CD4-positive, CD25-positive, alpha-beta regulatory T cell (primary cell): Measurements from ENCODE around the gene TRIP12. TPM values are rescaled to one million over a fixed set of nuclear protein-coding genes. Genes with fewer than 3 reads are reported as not detected.
"Not testable (repeated sequence)": the region's sequence is repeated elsewhere in the genome, so short reads cannot be mapped to it uniquely, and the experiment has no call there.

Source experiments
- ATAC-seq, 2 donors: fragments of 150-1000 bp; cut with Tn5 transposase; one replicate each; pipeline ENCODE4 v1.10.0; 2021; ENCODE audit warnings: low read depth in 2 of 2, moderate number of reproducible peaks in 2 of 2, moderate library complexity in 1 of 2
- DNase-seq, 3 donors: peaks; one replicate each; pipeline versions ENCODE4 v3.0.0 to v3.0.0-alpha.2; 2012 to 2022; ENCODE audit warnings: mixed read lengths in 1 of 3
- H3K27ac ChIP-seq: one replicate; pipeline ENCODE4 v1.7.0; 2013; ENCODE audit warnings: mild to moderate bottlenecking, low read length; ENCODE audit not compliant: insufficient read depth, poor library complexity, severe bottlenecking
- H3K27me3 ChIP-seq: one replicate; pipeline ENCODE4 v1.7.0; 2013; ENCODE audit warnings: low read length; ENCODE audit not compliant: control insufficient read depth, insufficient read depth
- H3K36me3 ChIP-seq: one replicate; pipeline ENCODE4 v1.7.0; 2013; ENCODE audit warnings: mild to moderate bottlenecking, low read length, moderate library complexity; ENCODE audit not compliant: control insufficient read depth, insufficient read depth
- H3K4me1 ChIP-seq: 2 replicates; pipeline ENCODE4 v1.7.0; 2013; ENCODE audit warnings: mild to moderate bottlenecking, low read length; ENCODE audit not compliant: insufficient read depth, control insufficient read depth, poor library complexity, severe bottlenecking
- H3K4me3 ChIP-seq: one replicate; pipeline ENCODE4 v1.7.0; 2013; ENCODE audit warnings: low read depth, mild to moderate bottlenecking, low read length, moderate library complexity
- H3K9me3 ChIP-seq, 2 experiments: 1 replicate in 1 of 2; 2 replicates in 1 of 2; pipeline ENCODE4 v1.7.0; 2013; ENCODE audit warnings: low read length in 2 of 2, mild to moderate bottlenecking in 1 of 2, moderate library complexity in 1 of 2; ENCODE audit not compliant: control insufficient read depth in 2 of 2
- H3K27ac Mint-ChIP-seq, 3 donors: one replicate each; pipeline ENCODE4 v1.8.0; 2020 to 2022; ENCODE audit warnings: mild to moderate bottlenecking in 3 of 3, mixed read lengths in 3 of 3, moderate library complexity in 2 of 3
- H3K27me3 Mint-ChIP-seq: one replicate; pipeline ENCODE4 v1.8.0; 2022; ENCODE audit warnings: mild to moderate bottlenecking, mixed read lengths
- H3K36me3 Mint-ChIP-seq: one replicate; pipeline ENCODE4 v1.8.0; 2020; ENCODE audit warnings: mixed read lengths
- H3K4me1 Mint-ChIP-seq, 4 donors: one replicate each; pipeline ENCODE4 v1.8.0; 2020 to 2022; ENCODE audit warnings: mixed read lengths in 4 of 4, mild to moderate bottlenecking in 1 of 4
- H3K4me3 Mint-ChIP-seq, 4 donors: one replicate each; pipeline ENCODE4 v1.8.0; 2020 to 2022; ENCODE audit warnings: mild to moderate bottlenecking in 4 of 4, mixed read lengths in 4 of 4, moderate library complexity in 3 of 4
- H3K9me3 Mint-ChIP-seq, 7 donors: one replicate each; pipeline ENCODE4 v1.8.0; 2020 to 2022; ENCODE audit warnings: mixed read lengths in 7 of 7, mild to moderate bottlenecking in 3 of 7, moderate library complexity in 2 of 7
- polyA plus RNA-seq, 4 donors: library from polyadenylated mRNA; unstranded; fragments of 300-500 nt; fragmentation: Illumina TruSeq; gene quantifications; one replicate each; pipeline ENCODE4 v1.2.3, GENCODE V29; 2021
- total RNA-seq: library from RNA; stranded (reverse); gene quantifications from one replicate; pipeline ENCODE4 v1.2.3, GENCODE V29; 2022

The TRIP12 gene
- total RNA-seq, result 216 TPM
- polyA plus RNA-seq, result 10 to 100 TPM; 40.5 to 50.3 (median 44.5) TPM

GRCh38 chr2:229921892-229922448 lies at the start of gene TRIP12:
TRIP12 (minus strand) TSS chr2:229922009; CDS start chr2:229880079, 41,930 bp downstream.
- Mint-ChIP-seq H3K27ac (peak within 1 kb of the TSS; percentile 90 to 99 (median 98)), H3K27me3 (peaks cover 23% of the 10 kb centered on the region), H3K9me3 (peaks cover 0 to 3% (median 0%) of the 10 kb centered on the region in 7 donors), H3K36me3 (peaks cover 7% of the 10 kb centered on the region), H3K4me3 (peak within 1 kb of the TSS; percentile 92 to 100 (median 98)), H3K4me1 (peaks cover 19 to 49% (median 39%) of the 10 kb centered on the region in 4 donors)
- peaks cover 34% of the 10 kb centered on the region for H3K4me1 ChIP-seq
- peak within 1 kb of the TSS; percentile 98 for H3K27ac ChIP-seq
- no peaks in the 10 kb centered on the region for H3K9me3 ChIP-seq
- no peaks in the 10 kb centered on the region for H3K27me3 ChIP-seq
- H3K36me3 ChIP-seq, result peaks cover 16% of the 10 kb centered on the region
- peak; percentile 74 to 76 for ATAC-seq
- DNase-seq, result peak; percentile 81 to 96 (median 95)
- peak within 1 kb of the TSS; percentile 87 for H3K4me3 ChIP-seq

GRCh38 chr2:229971298-229971790 lies 49.5 kb upstream of the TRIP12 start:
- ATAC-seq, result no peak
- no peak for DNase-seq
- no peak overlapping the region for H3K4me3 Mint-ChIP-seq
- Histone ChIP-seq H3K27me3 (no peaks in the 10 kb centered on the region), H3K36me3 (no peaks in the 10 kb centered on the region), H3K4me1 (no peaks in the 10 kb centered on the region), H3K4me3 (no peak overlapping the region), H3K9me3 (no peaks in the 10 kb centered on the region), H3K27ac (no peak overlapping the region)
- no peaks in the 10 kb centered on the region for H3K36me3 Mint-ChIP-seq
- no peaks in the 10 kb centered on the region for H3K9me3 Mint-ChIP-seq
- H3K4me1 Mint-ChIP-seq, result peaks cover 0 to 4% (median 0%) of the 10 kb centered on the region in 4 donors
- no peak overlapping the region for H3K27ac Mint-ChIP-seq
- no peaks in the 10 kb centered on the region for H3K27me3 Mint-ChIP-seq

- H3K27ac ChIP-seq, result no peak overlapping the region
- no peaks in the 10 kb centered on the region for H3K9me3 ChIP-seq
- DNase-seq (no peak), ATAC-seq (no peak)
- H3K4me1 ChIP-seq, result no peaks in the 10 kb centered on the region
- H3K36me3 Mint-ChIP-seq, result no peaks in the 10 kb centered on the region
- H3K4me3 Mint-ChIP-seq, result no peak overlapping the region
- no peak overlapping the region for H3K4me3 ChIP-seq
- no peak overlapping the region for H3K27ac Mint-ChIP-seq
- H3K27me3 Mint-ChIP-seq, result no peaks in the 10 kb centered on the region
- H3K36me3 ChIP-seq, result no peaks in the 10 kb centered on the region
- H3K9me3 Mint-ChIP-seq, result peaks cover 0 to 2% (median 0%) of the 10 kb centered on the region in 7 donors
- H3K27me3 ChIP-seq, result no peaks in the 10 kb centered on the region
- peaks cover 0 to 4% (median 0%) of the 10 kb centered on the region in 4 donors for H3K4me1 Mint-ChIP-seq
Observed at GRCh38 chr2:229970406-229970805, 48.6 kb upstream of the TRIP12 start.

GRCh38 chr2:229969921-229970320 lies 48.1 kb upstream of the TRIP12 start:
- no peak overlapping the region for H3K27ac ChIP-seq
- H3K9me3 ChIP-seq, result no peaks in the 10 kb centered on the region
- no peaks in the 10 kb centered on the region for H3K36me3 Mint-ChIP-seq
- H3K36me3 ChIP-seq, result no peaks in the 10 kb centered on the region
- no peaks in the 10 kb centered on the region for H3K27me3 ChIP-seq
- H3K27ac Mint-ChIP-seq, result no peak overlapping the region
- H3K4me3 Mint-ChIP-seq, result no peak overlapping the region
- peaks cover 0 to 4% (median 0%) of the 10 kb centered on the region in 4 donors for H3K4me1 Mint-ChIP-seq
- peaks cover 0 to 2% (median 0%) of the 10 kb centered on the region in 7 donors for H3K9me3 Mint-ChIP-seq
- H3K4me3 ChIP-seq, result no peak overlapping the region
- H3K4me1 ChIP-seq, result no peaks in the 10 kb centered on the region
- ATAC-seq (no peak), DNase-seq (no peak)
- no peaks in the 10 kb centered on the region for H3K27me3 Mint-ChIP-seq

GRCh38 chr2:229963596-229963995 lies 41.8 kb upstream of the TRIP12 start:
- H3K27ac Mint-ChIP-seq, H3K4me1 ChIP-seq, H3K27ac ChIP-seq, H3K27me3 Mint-ChIP-seq, ATAC-seq, H3K36me3 Mint-ChIP-seq, H3K9me3 Mint-ChIP-seq, H3K4me3 ChIP-seq, DNase-seq, H3K36me3 ChIP-seq, H3K4me1 Mint-ChIP-seq, H3K9me3 ChIP-seq, H3K4me3 Mint-ChIP-seq, H3K27me3 ChIP-seq: not testable (repeated sequence)

GRCh38 chr2:229956491-229956890 lies 34.7 kb upstream of the TRIP12 start:
- Histone ChIP-seq H3K9me3 (no peaks in the 10 kb centered on the region), H3K4me3 (no peak overlapping the region), H3K36me3 (no peaks in the 10 kb centered on the region), H3K4me1 (no peaks in the 10 kb centered on the region), H3K27ac (no peak overlapping the region), H3K27me3 (no peaks in the 10 kb centered on the region)
- no peaks in the 10 kb centered on the region for H3K9me3 Mint-ChIP-seq
- no peaks in the 10 kb centered on the region for H3K36me3 Mint-ChIP-seq
- ATAC-seq (no peak), DNase-seq (no peak)
- H3K27me3 Mint-ChIP-seq, result no peaks in the 10 kb centered on the region
- no peak overlapping the region for H3K4me3 Mint-ChIP-seq
- no peaks in the 10 kb centered on the region for H3K4me1 Mint-ChIP-seq
- H3K27ac Mint-ChIP-seq, result peak overlapping the region in 1 of 3 donors; percentile 3

- Histone ChIP-seq H3K4me1 (no peaks in the 10 kb centered on the region), H3K36me3 (no peaks in the 10 kb centered on the region), H3K9me3 (no peaks in the 10 kb centered on the region), H3K27ac (no peak overlapping the region), H3K27me3 (no peaks in the 10 kb centered on the region), H3K4me3 (no peak overlapping the region)
- ATAC-seq, result no peak
- H3K4me1 Mint-ChIP-seq, result no peaks in the 10 kb centered on the region
- no peak overlapping the region for H3K27ac Mint-ChIP-seq
- H3K27me3 Mint-ChIP-seq, result no peaks in the 10 kb centered on the region
- H3K36me3 Mint-ChIP-seq, result no peaks in the 10 kb centered on the region
- no peaks in the 10 kb centered on the region for H3K9me3 Mint-ChIP-seq
- H3K4me3 Mint-ChIP-seq, result no peak overlapping the region
- DNase-seq, result no peak
Observed at GRCh38 chr2:229955663-229956062, 33.9 kb upstream of the TRIP12 start.

- H3K4me3 Mint-ChIP-seq, result no peak overlapping the region
- no peaks in the 10 kb centered on the region for H3K9me3 ChIP-seq
- ATAC-seq, result no peak
- no peak overlapping the region for H3K27ac Mint-ChIP-seq
- DNase-seq, result no peak
- H3K27ac ChIP-seq, result no peak overlapping the region
- H3K4me1 ChIP-seq, result no peaks in the 10 kb centered on the region
- H3K27me3 ChIP-seq, result no peaks in the 10 kb centered on the region
- no peaks in the 10 kb centered on the region for H3K9me3 Mint-ChIP-seq
- H3K36me3 Mint-ChIP-seq, result no peaks in the 10 kb centered on the region
- peaks cover 0 to 3% (median 0%) of the 10 kb centered on the region in 4 donors for H3K4me1 Mint-ChIP-seq
- no peak overlapping the region for H3K4me3 ChIP-seq
- H3K27me3 Mint-ChIP-seq, result no peaks in the 10 kb centered on the region
- no peaks in the 10 kb centered on the region for H3K36me3 ChIP-seq
Observed at GRCh38 chr2:229952256-229952835, 30.5 kb upstream of the TRIP12 start.
